Trophoblast cell (in vitro differentiated cells and primary cell): ENCODE data around the gene OR2Z1.
"Not testable (repeated sequence)": the region's sequence is repeated elsewhere in the genome, so short reads cannot be mapped to it uniquely, and the experiment has no call there.

Source experiments
- DNase-seq, 2 donors: peaks; one replicate each; pipeline ENCODE4 v3.0.0-alpha.2; 2016
- H2AFZ ChIP-seq: 2 replicates; pipeline ENCODE4 v1.6.1; 2013; ENCODE audit warnings: low read length, moderate library complexity, mild to moderate bottlenecking; ENCODE audit not compliant: insufficient read depth, poor library complexity
- H2AK5ac ChIP-seq: 2 replicates; pipeline ENCODE4 v1.6.1; 2013; ENCODE audit warnings: mild to moderate bottlenecking, low read length
- H2BK120ac ChIP-seq: 2 replicates; pipeline ENCODE4 v1.6.1; 2013; ENCODE audit warnings: low read length, mild to moderate bottlenecking, moderate library complexity; ENCODE audit not compliant: insufficient read depth, poor library complexity
- H2BK12ac ChIP-seq: 2 replicates; pipeline ENCODE4 v1.6.1; 2013; ENCODE audit warnings: mild to moderate bottlenecking, low read length, moderate library complexity
- H2BK5ac ChIP-seq: 2 replicates; pipeline ENCODE4 v1.6.1; 2013; ENCODE audit warnings: low read length, low read depth, moderate library complexity, mild to moderate bottlenecking; ENCODE audit not compliant: poor library complexity
- H3K14ac ChIP-seq: 2 replicates; pipeline ENCODE4 v1.6.1; 2013; ENCODE audit warnings: mild to moderate bottlenecking, low read length
- H3K18ac ChIP-seq: 2 replicates; pipeline ENCODE4 v1.6.1; 2013; ENCODE audit warnings: mild to moderate bottlenecking, low read length
- H3K23ac ChIP-seq: 2 replicates; pipeline ENCODE4 v1.6.1; 2013; ENCODE audit warnings: low read length
- H3K27ac ChIP-seq: 2 replicates; pipeline ENCODE4 v1.5.1; 2013; ENCODE audit warnings: low read depth, mild to moderate bottlenecking, inconsistent platforms, low read length, moderate library complexity
- H3K27me3 ChIP-seq: 2 replicates; pipeline ENCODE4 v1.6.1; 2013; ENCODE audit warnings: inconsistent platforms, mild to moderate bottlenecking, low read length, moderate library complexity; ENCODE audit not compliant: insufficient read depth
- H3K36me3 ChIP-seq, 2 experiments: 1 replicate in 1 of 2; 2 replicates in 1 of 2; pipeline ENCODE4 v1.6.1; 2013; ENCODE audit warnings: low read length in 2 of 2, mild to moderate bottlenecking in 2 of 2, moderate library complexity in 1 of 2; ENCODE audit not compliant: insufficient read depth in 2 of 2, control insufficient read depth in 1 of 2
- H3K4ac ChIP-seq: 2 replicates; pipeline ENCODE4 v1.6.1; 2013; ENCODE audit warnings: low read depth, mild to moderate bottlenecking, low read length, moderate library complexity
- H3K4me1 ChIP-seq, 2 experiments: 1 replicate in 1 of 2; 2 replicates in 1 of 2; pipeline ENCODE4 v1.6.1; 2013; ENCODE audit warnings: low read length in 2 of 2, mild to moderate bottlenecking in 2 of 2, moderate library complexity in 1 of 2; ENCODE audit not compliant: insufficient read depth in 2 of 2, control insufficient read depth in 1 of 2
- H3K4me2 ChIP-seq: 2 replicates; pipeline ENCODE4 v1.6.1; 2013; ENCODE audit warnings: inconsistent platforms, mild to moderate bottlenecking, low read length, moderate library complexity
- H3K4me3 ChIP-seq: 2 replicates; pipeline ENCODE4 v1.5.1; 2013; ENCODE audit warnings: mild to moderate bottlenecking, low read depth, low read length, inconsistent platforms
- H3K79me1 ChIP-seq: one replicate; pipeline ENCODE4 v1.6.1; 2013; ENCODE audit warnings: low read length
- H3K79me2 ChIP-seq: 2 replicates; pipeline ENCODE4 v1.6.1; 2013; ENCODE audit warnings: low read length, mild to moderate bottlenecking; ENCODE audit not compliant: control insufficient read depth, insufficient read depth, poor library complexity
- H3K9ac ChIP-seq: 2 replicates; pipeline ENCODE4 v1.6.1; 2013; ENCODE audit warnings: mild to moderate bottlenecking, low read length
- H3K9me3 ChIP-seq: 2 replicates; pipeline ENCODE4 v1.6.1; 2013; ENCODE audit warnings: low read depth, mild to moderate bottlenecking, control low read depth, inconsistent platforms, low read length; ENCODE audit not compliant: insufficient read depth
- H4K12ac ChIP-seq: 2 replicates; pipeline ENCODE4 v1.6.1; 2013; ENCODE audit warnings: low read depth, mild to moderate bottlenecking, low read length, moderate library complexity
- H4K8ac ChIP-seq: 2 replicates; pipeline ENCODE4 v1.6.1; 2013; ENCODE audit warnings: low read depth, mild to moderate bottlenecking, low read length, moderate library complexity
- H4K91ac ChIP-seq: one replicate; pipeline ENCODE4 v1.6.1; 2013; ENCODE audit warnings: low read depth, mild to moderate bottlenecking, low read length, moderate library complexity
- WGBS: extraction: QIAGEN DNeasy Blood & Tissue Kit; methylation state at CpG from one replicate; pipeline ENCODE4 v1.1.7; 2013; ENCODE audit warnings: missing lambda C conversion rate; ENCODE audit not compliant: insufficient read length, insufficient coverage; ENCODE audit errors: extremely low coverage; 5-methylcytosine and 5-hydroxymethylcytosine counted together

Gene OR2Z1

GRCh38 chr19:8739291-8740065, 18.0 kb downstream of the OR2Z1 start:
- not testable (repeated sequence) for H4K8ac ChIP-seq, H3K4ac ChIP-seq

GRCh38 chr19:8767257-8767656, 45.8 kb downstream of the OR2Z1 start:
- H2BK5ac ChIP-seq, H3K27ac ChIP-seq, H3K9me3 ChIP-seq, H3K4me3 ChIP-seq, H3K27me3 ChIP-seq, H3K36me3 ChIP-seq, H4K12ac ChIP-seq, H3K79me1 ChIP-seq, H3K4me1 ChIP-seq, H3K18ac ChIP-seq, H3K4me2 ChIP-seq, H3K9ac ChIP-seq, H3K4ac ChIP-seq, H2BK12ac ChIP-seq, H3K79me2 ChIP-seq, H3K23ac ChIP-seq, H2AK5ac ChIP-seq, H4K8ac ChIP-seq, H2BK120ac ChIP-seq, H4K91ac ChIP-seq, DNase-seq, H2AFZ ChIP-seq, H3K14ac ChIP-seq: not testable (repeated sequence)
- WGBS, result no CpG with 5 or more reads among the region's 11 CpGs

More at GRCh38 chr19:8739291-8740065, 18.0 kb downstream of the OR2Z1 start:
- H2AK5ac ChIP-seq, H3K14ac ChIP-seq, H3K4me1 ChIP-seq, H3K9ac ChIP-seq, H3K4me2 ChIP-seq, H2BK120ac ChIP-seq, H4K91ac ChIP-seq, DNase-seq, H3K79me2 ChIP-seq, H2AFZ ChIP-seq, H3K36me3 ChIP-seq, H2BK12ac ChIP-seq, H2BK5ac ChIP-seq, H3K79me1 ChIP-seq, H3K18ac ChIP-seq, H4K12ac ChIP-seq, H3K27me3 ChIP-seq, H3K27ac ChIP-seq, H3K4me3 ChIP-seq, H3K23ac ChIP-seq: not testable (repeated sequence)
- H3K9me3 ChIP-seq, result peaks cover 13% of the 10 kb centered on the region
- no CpG with 5 or more reads among the region's 55 CpGs for whole genome bisulfite sequencing

DNA sequence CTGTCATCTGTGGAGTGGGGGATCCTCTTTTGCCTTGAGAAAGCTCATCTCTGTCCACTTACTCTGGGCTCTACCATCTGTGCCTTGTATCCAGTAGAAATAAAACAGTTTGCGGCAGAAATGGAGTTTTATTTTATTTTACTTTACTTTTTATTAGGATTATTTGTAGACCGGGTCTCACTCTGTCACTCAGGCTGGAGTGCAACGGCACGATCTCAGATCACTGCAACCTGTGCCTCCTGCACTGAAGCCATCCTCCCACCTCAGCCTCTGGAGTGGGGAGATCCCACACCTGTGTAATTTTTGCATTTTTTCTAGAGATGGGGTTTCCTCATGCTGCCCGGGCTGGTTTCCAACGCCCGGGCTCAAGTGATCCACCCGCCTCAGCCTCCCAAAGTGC, 47.8 kb downstream of the OR2Z1 start:
- no CpG with 5 or more reads among the region's 8 CpGs for whole genome bisulfite sequencing
- H3K79me2 ChIP-seq, H3K4me3 ChIP-seq, H3K79me1 ChIP-seq, H3K9ac ChIP-seq, H3K27me3 ChIP-seq, H3K36me3 ChIP-seq, H4K91ac ChIP-seq, DNase-seq, H3K27ac ChIP-seq, H3K4me1 ChIP-seq, H2BK120ac ChIP-seq, H3K4ac ChIP-seq, H3K14ac ChIP-seq, H3K18ac ChIP-seq, H2AK5ac ChIP-seq, H4K8ac ChIP-seq, H4K12ac ChIP-seq, H3K9me3 ChIP-seq, H2BK12ac ChIP-seq, H3K23ac ChIP-seq, H2BK5ac ChIP-seq, H3K4me2 ChIP-seq, H2AFZ ChIP-seq: not testable (repeated sequence)

- not testable (repeated sequence) for H3K9me3 ChIP-seq, H3K4ac ChIP-seq, DNase-seq, H2BK12ac ChIP-seq, H4K8ac ChIP-seq, H2AFZ ChIP-seq, H3K27me3 ChIP-seq, H3K23ac ChIP-seq, H2BK5ac ChIP-seq, H3K18ac ChIP-seq, H3K9ac ChIP-seq, H2BK120ac ChIP-seq, H2AK5ac ChIP-seq, H3K4me1 ChIP-seq, H3K36me3 ChIP-seq, H3K79me1 ChIP-seq, H3K79me2 ChIP-seq, H3K4me3 ChIP-seq, H4K91ac ChIP-seq, H4K12ac ChIP-seq, H3K4me2 ChIP-seq, H3K14ac ChIP-seq, H3K27ac ChIP-seq
- WGBS, result no CpG with 5 or more reads among the region's 12 CpGs
Observed at GRCh38 chr19:8773587-8773986, 52.2 kb downstream of the OR2Z1 start.
